ENCODE measurements around the gene DDX1.

The DDX1 gene

DNA sequence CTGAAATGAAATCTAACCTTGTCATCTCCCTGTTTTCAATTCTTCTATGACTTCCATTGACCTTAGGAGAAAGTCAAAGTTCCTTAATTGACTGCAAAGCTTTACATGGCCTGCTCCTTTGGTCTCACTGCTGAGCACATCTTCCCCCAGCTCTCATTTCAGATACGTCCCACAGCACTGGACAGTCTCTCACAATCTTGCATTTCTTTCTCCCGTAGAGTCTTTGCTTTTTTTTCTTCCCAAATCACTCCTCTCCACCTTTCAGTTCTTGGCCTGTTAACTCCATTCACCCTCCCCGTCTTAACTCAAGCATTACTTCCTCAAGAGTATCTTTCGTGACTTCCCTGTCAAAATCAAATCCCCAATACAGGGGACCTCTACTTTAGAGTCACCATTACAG is 67.2 kb downstream of the DDX1 start:
- DNase-seq: no peak

DNA sequence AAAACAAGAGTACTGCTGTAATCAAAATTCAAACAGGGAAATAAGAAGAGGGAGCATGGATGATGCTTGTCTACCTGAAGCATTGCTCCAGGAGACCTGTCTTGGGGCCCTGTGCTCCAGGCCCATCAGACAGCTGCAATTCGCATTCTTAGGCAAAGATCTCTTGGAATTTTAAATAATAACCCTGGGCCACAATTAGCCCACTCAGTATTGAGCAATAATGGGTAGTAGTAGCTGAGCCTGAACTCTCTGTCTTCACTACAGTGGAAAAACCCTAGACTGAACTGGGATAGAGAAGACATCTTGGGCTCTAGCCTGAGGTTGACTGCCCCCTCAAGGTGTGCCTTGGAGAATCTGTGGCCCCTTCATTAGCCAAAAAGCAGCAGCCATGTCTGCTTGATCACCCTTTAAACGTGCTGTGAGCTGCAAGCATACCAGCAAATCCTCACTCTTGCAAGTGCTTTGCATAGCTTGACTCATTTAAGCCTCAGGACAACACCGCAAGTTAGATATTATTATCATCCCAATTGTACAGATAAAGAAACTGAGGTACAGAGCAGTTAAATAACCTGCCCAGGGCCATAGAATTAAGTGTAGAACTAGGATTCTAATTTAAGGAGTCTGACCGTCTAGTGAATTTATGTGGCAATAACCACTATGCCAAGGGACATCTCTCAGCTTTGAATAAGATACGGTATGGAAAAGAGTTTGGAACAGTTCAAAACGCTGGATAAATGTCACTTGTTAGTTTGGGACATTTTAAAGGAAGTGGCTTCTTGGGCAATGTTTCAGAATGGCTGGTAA is 69.0 kb downstream of the DDX1 start:
- no peak for DNase-seq

GRCh38 chr2:15661295-15661569 is 69.6 kb downstream of the DDX1 start:
- no peak for DNase-seq

DNA sequence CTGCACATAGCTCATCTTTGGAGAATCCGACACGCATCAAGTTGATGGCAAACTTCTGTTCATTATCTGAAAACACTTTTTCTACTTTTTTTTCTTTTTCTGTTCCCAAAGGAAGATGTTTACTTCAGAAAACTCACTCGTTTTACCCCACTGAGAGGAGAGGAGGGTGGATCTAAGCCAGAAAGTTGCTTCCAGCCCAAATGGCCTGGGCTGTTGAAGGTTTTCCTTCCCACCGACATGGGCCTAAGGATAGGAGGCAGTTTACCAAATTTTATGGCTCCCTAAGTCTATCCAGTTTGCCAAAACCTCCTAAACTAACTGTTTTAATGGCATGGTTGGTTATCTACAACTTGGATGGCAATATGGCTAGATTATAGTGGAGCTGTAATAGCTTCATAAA is 70.4 kb downstream of the DDX1 start:
- no peak for DNase-seq

- no peak for DNase-seq
These were observed 70.9 kb downstream of the DDX1 start for GRCh38 chr2:15662579-15662978.

GRCh38 chr2:15663802-15664201 is 72.1 kb downstream of the DDX1 start:
- DNase-seq: no peak

DNA sequence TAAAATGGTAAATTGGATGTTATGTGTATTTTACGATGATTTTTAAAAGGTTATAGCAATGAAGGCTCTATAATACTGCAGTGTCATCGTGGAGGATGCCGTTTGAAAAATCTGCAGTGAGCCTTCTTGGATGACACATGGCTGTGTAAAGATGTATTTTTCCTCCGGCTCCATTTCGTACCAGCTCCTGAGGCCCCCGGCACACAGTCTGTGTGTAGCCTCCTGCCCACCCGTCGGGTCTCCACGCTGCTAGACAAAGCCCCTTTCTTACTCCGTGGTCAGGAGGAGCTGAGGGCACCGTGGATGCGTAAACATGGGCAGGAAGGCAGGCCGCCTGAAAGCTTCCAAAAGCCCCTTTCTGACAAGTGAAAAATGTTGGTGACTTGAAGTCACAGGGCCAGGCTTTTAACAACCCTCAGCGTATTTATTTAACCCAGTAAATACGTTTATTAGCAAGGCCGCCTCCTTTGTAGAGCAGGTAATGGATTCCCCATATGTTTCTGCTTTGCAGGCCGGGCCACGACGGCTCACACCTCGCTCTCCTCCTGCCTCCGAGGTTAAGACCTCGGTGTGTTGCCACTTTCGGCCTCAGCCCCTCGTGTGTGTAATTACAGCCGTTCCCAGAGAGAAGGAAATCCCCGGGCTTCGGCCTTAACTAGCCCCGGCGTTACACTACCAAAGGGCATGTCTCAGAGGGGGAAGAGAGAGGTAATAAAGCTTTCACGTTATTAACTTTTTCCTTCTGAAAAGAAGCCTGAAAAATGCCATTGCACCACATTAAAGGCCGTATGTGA is 72.8 kb downstream of the DDX1 start:
- no peak for DNase-seq

GRCh38 chr2:15665067-15665942 is 73.6 kb downstream of the DDX1 start:
- no peak for DNase-seq

DNA sequence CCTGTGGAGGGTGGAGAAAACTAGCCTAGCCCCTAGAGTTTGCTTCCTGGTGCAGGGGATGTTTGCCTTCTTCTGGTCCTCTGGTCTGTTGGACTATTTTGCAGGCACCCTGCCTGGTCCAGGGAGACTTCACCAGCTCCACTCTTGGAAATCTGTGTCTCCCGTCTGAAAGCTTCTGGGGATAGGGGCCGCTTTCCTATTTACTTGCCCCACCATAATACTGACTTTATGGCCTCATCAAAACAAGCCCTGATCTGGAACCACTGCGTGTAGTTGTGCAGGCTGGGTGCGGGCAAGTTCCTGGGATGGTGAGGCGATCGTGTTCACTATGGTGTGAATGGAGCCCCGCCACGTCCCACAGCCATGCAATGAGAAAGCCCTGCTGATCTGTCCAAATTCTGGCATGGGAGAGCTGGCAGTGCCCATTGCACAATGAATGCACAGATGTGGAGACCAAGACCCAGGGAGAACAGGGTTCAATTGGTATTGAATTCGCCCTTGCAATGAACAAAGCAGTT is 74.3 kb downstream of the DDX1 start:
- no peak for DNase-seq

GRCh38 chr2:15666861-15667808 is 75.5 kb downstream of the DDX1 start:
- DNase-seq: no peak

- no peak for DNase-seq
These were observed 76.3 kb downstream of the DDX1 start for GRCh38 chr2:15667809-15668556.

GRCh38 chr2:15668611-15669305 is 77.1 kb downstream of the DDX1 start:
- DNase-seq: no peak

DNA sequence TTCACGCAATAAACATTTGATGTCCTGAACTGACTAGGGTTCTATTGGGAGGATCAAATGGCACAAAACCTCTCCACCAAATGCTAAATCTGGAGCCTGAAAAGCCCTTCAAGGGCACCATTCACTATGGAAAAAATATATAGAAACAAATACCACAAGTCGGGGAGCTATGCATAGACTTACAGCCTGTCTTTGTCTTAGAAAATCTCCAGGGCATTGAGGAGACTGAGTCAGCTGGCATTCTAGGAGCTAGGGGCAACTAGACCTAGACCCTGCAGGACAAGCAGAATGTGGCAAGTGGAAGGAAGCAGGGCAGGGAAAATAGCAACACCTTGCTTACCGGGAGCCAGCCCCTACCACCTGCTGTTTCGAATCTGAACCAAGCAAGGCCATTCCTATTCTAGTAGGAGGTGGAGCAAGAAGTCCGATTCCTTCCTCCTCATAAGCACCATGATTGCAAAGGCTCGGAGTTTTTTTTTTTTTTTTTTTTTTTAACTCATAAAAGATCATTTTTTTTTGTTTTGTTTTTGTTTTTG is 77.8 kb downstream of the DDX1 start:
- DNase-seq: no peak

GRCh38 chr2:15670469-15670868 is 78.8 kb downstream of the DDX1 start:
- no peak for DNase-seq

GRCh38 chr2:15670981-15671380 is 79.3 kb downstream of the DDX1 start:
- DNase-seq: no peak

- no peak for DNase-seq
These were observed 79.7 kb downstream of the DDX1 start for GRCh38 chr2:15671409-15671808.

- DNase-seq: no peak
These were observed 80.5 kb downstream of the DDX1 start for GRCh38 chr2:15671842-15672815.

All from nucleus accumbens (tissue), 56 donors.